ENCODE results near the gene POP7.

The POP7 gene

GRCh38 chr7:100689230-100690135 lies 16.4 kb upstream of the POP7 start:
- TF ChIP-seq, protein P1, sequence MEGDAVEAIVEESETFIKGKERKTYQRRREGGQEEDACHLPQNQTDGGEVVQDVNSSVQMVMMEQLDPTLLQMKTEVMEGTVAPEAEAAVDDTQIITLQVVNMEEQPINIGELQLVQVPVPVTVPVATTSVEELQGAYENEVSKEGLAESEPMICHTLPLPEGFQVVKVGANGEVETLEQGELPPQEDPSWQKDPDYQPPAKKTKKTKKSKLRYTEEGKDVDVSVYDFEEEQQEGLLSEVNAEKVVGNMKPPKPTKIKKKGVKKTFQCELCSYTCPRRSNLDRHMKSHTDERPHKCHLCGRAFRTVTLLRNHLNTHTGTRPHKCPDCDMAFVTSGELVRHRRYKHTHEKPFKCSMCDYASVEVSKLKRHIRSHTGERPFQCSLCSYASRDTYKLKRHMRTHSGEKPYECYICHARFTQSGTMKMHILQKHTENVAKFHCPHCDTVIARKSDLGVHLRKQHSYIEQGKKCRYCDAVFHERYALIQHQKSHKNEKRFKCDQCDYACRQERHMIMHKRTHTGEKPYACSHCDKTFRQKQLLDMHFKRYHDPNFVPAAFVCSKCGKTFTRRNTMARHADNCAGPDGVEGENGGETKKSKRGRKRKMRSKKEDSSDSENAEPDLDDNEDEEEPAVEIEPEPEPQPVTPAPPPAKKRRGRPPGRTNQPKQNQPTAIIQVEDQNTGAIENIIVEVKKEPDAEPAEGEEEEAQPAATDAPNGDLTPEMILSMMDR (IDR thresholded peaks at IDR 0.05; ENCODE audit: low read depth, low read length), result peak; percentile 7
- TF ChIP-seq, protein P2, sequence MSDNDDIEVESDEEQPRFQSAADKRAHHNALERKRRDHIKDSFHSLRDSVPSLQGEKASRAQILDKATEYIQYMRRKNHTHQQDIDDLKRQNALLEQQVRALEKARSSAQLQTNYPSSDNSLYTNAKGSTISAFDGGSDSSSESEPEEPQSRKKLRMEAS (IDR thresholded peaks at IDR 0.05; ENCODE audit: low read depth, low read length), result no peak
- DNase-seq (ENCODE audit: low read depth), result peak; percentile 52
- H3K4me3 ChIP-seq (ENCODE audit: low read depth, low read length), result no peak overlapping the region

- TF ChIP-seq, protein P2 (IDR thresholded peaks at IDR 0.05; ENCODE audit: low read depth, low read length), result peak; percentile 86
- TF ChIP-seq, protein P1 (IDR thresholded peaks at IDR 0.05; ENCODE audit: low read depth, low read length), result peak; percentile 97
- TF ChIP-seq POLR2A (IDR thresholded peaks at IDR 0.05; ENCODE audit: extremely low read depth, insufficient read length), result no peak
- TF ChIP-seq MYC (IDR thresholded peaks at IDR 0.05; ENCODE audit: low read depth, low read length), result peak; percentile 84
Observed at GRCh38 chr7:100691676-100692577, 14.0 kb upstream of the POP7 start.

GRCh38 chr7:100692578-100692961 lies 13.4 kb upstream of the POP7 start:
- DNase-seq (ENCODE audit: low read depth), result peak; percentile 36
- peak overlapping the region; percentile 66 for H3K4me3 ChIP-seq (ENCODE audit: low read depth, low read length)
- TF ChIP-seq, protein P2 (IDR thresholded peaks at IDR 0.05; ENCODE audit: low read depth, low read length), result peak; percentile 90
- TF ChIP-seq POLR2A (IDR thresholded peaks at IDR 0.05; ENCODE audit: extremely low read depth, insufficient read length), result no peak

More at GRCh38 chr7:100691676-100692577, 14.0 kb upstream of the POP7 start:
- H3K4me3 ChIP-seq (ENCODE audit: low read depth, low read length), result peak overlapping the region; percentile 66
- DNase-seq (ENCODE audit: low read depth), result peak; percentile 92

DNA sequence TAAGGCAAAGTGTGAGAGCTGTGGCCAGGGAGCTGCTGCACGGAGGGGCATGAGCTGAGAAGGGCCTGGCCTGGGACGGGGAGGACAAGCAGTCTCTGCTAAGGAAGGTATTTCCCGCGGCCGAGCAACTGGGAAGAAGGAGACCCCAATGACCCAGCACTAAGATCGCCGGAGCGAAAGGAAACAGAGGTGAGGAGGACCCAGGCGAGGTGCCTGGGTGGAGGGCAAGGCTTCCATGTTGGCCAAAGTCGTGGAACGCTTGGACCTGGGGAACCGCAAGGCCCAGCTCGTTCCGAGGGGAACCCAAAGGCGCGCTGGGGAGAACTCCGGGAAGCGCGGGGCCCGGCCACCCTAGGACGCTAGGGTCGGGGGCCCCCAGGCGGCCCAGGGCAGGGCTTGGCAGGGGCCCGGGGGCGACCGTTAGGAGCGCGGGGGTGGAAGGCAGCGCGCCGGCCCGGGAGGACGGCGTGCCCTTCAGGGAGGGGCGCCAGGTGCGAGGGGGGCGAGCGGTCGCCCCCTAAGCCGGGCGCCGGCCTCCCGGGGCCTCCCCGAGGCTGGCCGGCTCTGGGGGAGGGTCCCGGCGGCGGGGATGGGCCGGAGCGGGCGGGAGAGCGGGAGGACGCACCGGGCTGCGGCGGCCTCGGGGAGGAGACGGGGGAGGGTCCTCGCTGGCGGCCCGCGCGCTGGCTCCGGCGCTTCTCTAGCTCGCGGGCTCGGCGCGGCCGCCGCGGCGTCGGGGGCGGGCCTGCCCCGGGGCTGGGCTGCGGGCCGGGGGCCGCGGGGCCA lies 12.4 kb upstream of the POP7 start:
- peak overlapping the region; percentile 66 for H3K4me3 ChIP-seq (ENCODE audit: low read depth, low read length)
- peak; percentile 65 for DNase-seq (ENCODE audit: low read depth)
- TF ChIP-seq, protein P1 (IDR thresholded peaks at IDR 0.05; ENCODE audit: low read depth, low read length), result no peak
- TF ChIP-seq POLR2A (IDR thresholded peaks at IDR 0.05; ENCODE audit: extremely low read depth, insufficient read length), result no peak
- no peak for TF ChIP-seq MYC (IDR thresholded peaks at IDR 0.05; ENCODE audit: low read depth, low read length)
- TF ChIP-seq, protein P2 (IDR thresholded peaks at IDR 0.05; ENCODE audit: low read depth, low read length), result no peak

DNA sequence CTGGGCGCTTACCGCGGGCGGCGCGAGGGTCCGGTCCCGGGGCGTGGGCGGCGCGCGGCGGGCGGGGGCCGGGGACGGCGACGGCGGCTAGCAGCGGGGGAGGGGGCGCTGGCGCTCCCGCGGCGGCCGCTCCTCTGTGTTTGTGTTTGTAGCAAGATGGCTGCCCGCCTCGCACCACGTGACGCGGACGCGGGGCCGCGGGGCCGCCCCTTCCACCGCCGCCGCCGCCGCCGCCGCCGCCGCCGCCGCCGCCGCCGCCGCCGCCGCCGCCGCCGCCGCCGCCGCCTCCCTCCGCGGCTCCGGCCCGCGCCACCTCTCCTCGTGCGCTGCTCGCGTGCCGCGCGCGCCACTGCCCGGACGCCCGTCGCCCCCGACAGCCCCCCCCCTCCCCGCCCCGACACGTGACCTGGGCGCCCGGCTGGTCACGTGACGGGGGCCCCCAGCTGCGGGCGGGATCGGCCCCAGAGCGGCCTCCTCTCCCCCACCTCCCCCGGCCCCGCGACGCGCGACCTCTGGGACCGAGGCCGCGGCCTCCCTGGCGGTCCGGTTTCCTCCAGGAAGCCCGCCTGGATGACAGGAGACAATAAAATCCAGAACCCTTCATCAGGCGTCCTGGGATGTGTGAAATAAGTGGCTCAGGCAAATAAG lies 11.7 kb upstream of the POP7 start, which contains the start of gene GIGYF1:
Gene GIGYF1 (minus strand): TSS at position 153 of the 648 bp plus-strand sequence. CDS start 6,012 bp downstream, outside the sequence.
- no peak for TF ChIP-seq POLR2A (IDR thresholded peaks at IDR 0.05; ENCODE audit: extremely low read depth, insufficient read length)
- TF ChIP-seq MYC (IDR thresholded peaks at IDR 0.05; ENCODE audit: low read depth, low read length), result peak; percentile 35; the same call in 1 of the 2 replicates
- TF ChIP-seq, protein P1 (IDR thresholded peaks at IDR 0.05; ENCODE audit: low read depth, low read length), result no peak
- TF ChIP-seq, protein P2 (IDR thresholded peaks at IDR 0.05; ENCODE audit: low read depth, low read length), result peak; percentile 79; the same call in 1 of the 2 replicates
- peak; percentile 90 for DNase-seq (ENCODE audit: low read depth)
- H3K4me3 ChIP-seq (ENCODE audit: low read depth, low read length), result peak within 1 kb of the TSS; percentile 66

Data from NB4 (cell line).